ENCODE measurements around the gene BCKDHB.

BCKDHB gene

GRCh38 chr6:80126657-80127345, 20.3 kb downstream of the BCKDHB start:
- no peak for DNase-seq
- H3K36me3 ChIP-seq: no peaks in the 10 kb centered on the region
- intact Hi-C loops (cut with DNase I; ENCODE audit: low total_unique reads): no loop called here
- no peak overlapping the region for H3K27ac ChIP-seq
- TF ChIP-seq CTCF (IDR thresholded peaks at IDR 0.05): no peak
- H3K4me1 ChIP-seq: peaks cover 0 to 10% (median 5%) of the 10 kb centered on the region in 4 donors
- no peak overlapping the region for H3K4me3 ChIP-seq
- H3K9me3 ChIP-seq: no peaks in the 10 kb centered on the region
- H3K27me3 ChIP-seq: no peaks in the 10 kb centered on the region

GRCh38 chr6:80129485-80129884, 23.0 kb downstream of the BCKDHB start:
- H3K36me3 ChIP-seq: peaks cover 0 to 10% (median 0%) of the 10 kb centered on the region in 3 donors
- TF ChIP-seq CTCF (IDR thresholded peaks at IDR 0.05): no peak
- no peak for DNase-seq

GRCh38 chr6:80133020-80133419, 26.5 kb downstream of the BCKDHB start:
- DNase-seq: peak in 1 of 2 donors; percentile 57
- Histone ChIP-seq H3K27ac (no peak overlapping the region), H3K4me3 (no peak overlapping the region), H3K4me1 (peaks cover 0 to 8% (median 5%) of the 10 kb centered on the region in 4 donors), H3K36me3 (peaks cover 0 to 10% (median 2%) of the 10 kb centered on the region in 3 donors), H3K27me3 (no peaks in the 10 kb centered on the region), H3K9me3 (no peaks in the 10 kb centered on the region)
- intact Hi-C loops (cut with DNase I; ENCODE audit: low total_unique reads): no loop called here
- peak; percentile 40 to 44 for TF ChIP-seq CTCF (IDR thresholded peaks at IDR 0.05)

More at GRCh38 chr6:80129485-80129884, 23.0 kb downstream of the BCKDHB start:
- H3K27me3 ChIP-seq: no peaks in the 10 kb centered on the region
- intact Hi-C loops (cut with DNase I; ENCODE audit: low total_unique reads): no loop called here
- no peak overlapping the region for H3K27ac ChIP-seq
- H3K9me3 ChIP-seq: no peaks in the 10 kb centered on the region
- H3K4me1 ChIP-seq: peaks cover 0 to 10% (median 5%) of the 10 kb centered on the region in 4 donors
- no peak overlapping the region for H3K4me3 ChIP-seq

- no peaks in the 10 kb centered on the region for H3K27me3 ChIP-seq
- H3K9me3 ChIP-seq: no peaks in the 10 kb centered on the region
- H3K4me1 ChIP-seq: no peaks in the 10 kb centered on the region
- H3K4me3 ChIP-seq: no peak overlapping the region
- H3K36me3 ChIP-seq: peaks cover 0 to 10% (median 6%) of the 10 kb centered on the region in 3 donors
- no peak for DNase-seq
- no peak for TF ChIP-seq CTCF (IDR thresholded peaks at IDR 0.05)
- no peak overlapping the region for H3K27ac ChIP-seq
- intact Hi-C loops (cut with DNase I; ENCODE audit: low total_unique reads): no loop called here
Observed at GRCh38 chr6:80134065-80134464, 27.6 kb downstream of the BCKDHB start.

GRCh38 chr6:80142586-80142985, 36.1 kb downstream of the BCKDHB start:
- H3K4me3 ChIP-seq: no peak overlapping the region
- no peaks in the 10 kb centered on the region for H3K9me3 ChIP-seq
- no peak for TF ChIP-seq CTCF (IDR thresholded peaks at IDR 0.05)
- no peak for DNase-seq
- intact Hi-C loops (cut with DNase I; ENCODE audit: low total_unique reads): no loop called here
- H3K27ac ChIP-seq: peak overlapping the region in 1 of 2 donors; percentile 62
- H3K27me3 ChIP-seq: no peaks in the 10 kb centered on the region
- peaks cover 0 to 40% (median 25%) of the 10 kb centered on the region in 4 donors for H3K4me1 ChIP-seq
- H3K36me3 ChIP-seq: peaks cover 0 to 6% (median 0%) of the 10 kb centered on the region in 3 donors

All from tibial artery (tissue), 4 donors.